Choroid plexus epithelial cell (primary cell): Measurements from ENCODE around the gene SPPL3.
"Not testable (repeated sequence)": the region's sequence is repeated elsewhere in the genome, so short reads cannot be mapped to it uniquely, and the experiment has no call there.

ENCODE experiments used
- DNase-seq: peaks from one replicate; pipeline ENCODE4 v3.0.0-alpha.2; 2010; ENCODE audit warnings: low read depth
- H3K4me3 ChIP-seq: 2 replicates; pipeline ENCODE4 v1.5.1; 2011; ENCODE audit warnings: low read depth, mild to moderate bottlenecking, control low read depth, low read length, moderate library complexity
- TF ChIP-seq, protein P1 (sequence below): conservative IDR thresholded peaks from 2 replicates; pipeline ENCODE4 v1.5.1; 2011; ENCODE audit warnings: low read depth, mild to moderate bottlenecking, control low read depth, inconsistent platforms, low read length, moderate library complexity

Gene SPPL3, protein sequence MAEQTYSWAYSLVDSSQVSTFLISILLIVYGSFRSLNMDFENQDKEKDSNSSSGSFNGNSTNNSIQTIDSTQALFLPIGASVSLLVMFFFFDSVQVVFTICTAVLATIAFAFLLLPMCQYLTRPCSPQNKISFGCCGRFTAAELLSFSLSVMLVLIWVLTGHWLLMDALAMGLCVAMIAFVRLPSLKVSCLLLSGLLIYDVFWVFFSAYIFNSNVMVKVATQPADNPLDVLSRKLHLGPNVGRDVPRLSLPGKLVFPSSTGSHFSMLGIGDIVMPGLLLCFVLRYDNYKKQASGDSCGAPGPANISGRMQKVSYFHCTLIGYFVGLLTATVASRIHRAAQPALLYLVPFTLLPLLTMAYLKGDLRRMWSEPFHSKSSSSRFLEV

DNA sequence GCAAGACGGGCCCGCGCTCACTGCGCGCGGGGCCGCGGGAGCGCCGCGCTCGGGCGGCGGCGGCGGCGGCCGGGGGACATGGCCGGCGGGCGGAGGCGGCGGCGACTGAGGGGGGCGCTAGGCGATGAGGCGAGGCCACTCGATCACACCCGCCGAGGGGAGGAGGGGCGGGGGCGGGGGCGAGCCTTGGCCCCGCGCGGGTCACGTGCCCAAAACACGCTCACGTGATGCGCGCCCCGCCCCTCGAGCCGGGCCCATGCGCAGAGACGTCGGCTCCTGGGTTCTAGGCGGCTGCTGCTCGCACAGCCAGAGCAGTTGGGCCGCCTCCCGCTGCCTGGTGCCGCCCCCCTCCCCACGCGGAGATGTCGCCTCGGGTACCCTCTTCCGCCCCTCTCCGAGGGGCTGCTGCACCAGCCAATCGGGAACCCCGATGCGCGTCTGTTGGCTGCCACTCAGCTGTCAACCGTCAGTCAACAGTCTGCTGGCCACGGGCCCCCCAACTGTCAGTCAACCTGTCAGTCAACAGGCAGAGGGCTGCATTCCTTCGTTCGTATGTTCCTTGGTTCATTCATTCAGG is at the start of gene SPPL3:
Gene SPPL3, minus strand, starts transcription at position 162 of the 577 bp plus-strand sequence. CDS start 491 bp downstream, outside the sequence.
- DNase-seq = peak; percentile 83
- H3K4me3 ChIP-seq = peak within 1 kb of the TSS; percentile 79
- TF ChIP-seq, protein P1, sequence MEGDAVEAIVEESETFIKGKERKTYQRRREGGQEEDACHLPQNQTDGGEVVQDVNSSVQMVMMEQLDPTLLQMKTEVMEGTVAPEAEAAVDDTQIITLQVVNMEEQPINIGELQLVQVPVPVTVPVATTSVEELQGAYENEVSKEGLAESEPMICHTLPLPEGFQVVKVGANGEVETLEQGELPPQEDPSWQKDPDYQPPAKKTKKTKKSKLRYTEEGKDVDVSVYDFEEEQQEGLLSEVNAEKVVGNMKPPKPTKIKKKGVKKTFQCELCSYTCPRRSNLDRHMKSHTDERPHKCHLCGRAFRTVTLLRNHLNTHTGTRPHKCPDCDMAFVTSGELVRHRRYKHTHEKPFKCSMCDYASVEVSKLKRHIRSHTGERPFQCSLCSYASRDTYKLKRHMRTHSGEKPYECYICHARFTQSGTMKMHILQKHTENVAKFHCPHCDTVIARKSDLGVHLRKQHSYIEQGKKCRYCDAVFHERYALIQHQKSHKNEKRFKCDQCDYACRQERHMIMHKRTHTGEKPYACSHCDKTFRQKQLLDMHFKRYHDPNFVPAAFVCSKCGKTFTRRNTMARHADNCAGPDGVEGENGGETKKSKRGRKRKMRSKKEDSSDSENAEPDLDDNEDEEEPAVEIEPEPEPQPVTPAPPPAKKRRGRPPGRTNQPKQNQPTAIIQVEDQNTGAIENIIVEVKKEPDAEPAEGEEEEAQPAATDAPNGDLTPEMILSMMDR = no peak

DNA sequence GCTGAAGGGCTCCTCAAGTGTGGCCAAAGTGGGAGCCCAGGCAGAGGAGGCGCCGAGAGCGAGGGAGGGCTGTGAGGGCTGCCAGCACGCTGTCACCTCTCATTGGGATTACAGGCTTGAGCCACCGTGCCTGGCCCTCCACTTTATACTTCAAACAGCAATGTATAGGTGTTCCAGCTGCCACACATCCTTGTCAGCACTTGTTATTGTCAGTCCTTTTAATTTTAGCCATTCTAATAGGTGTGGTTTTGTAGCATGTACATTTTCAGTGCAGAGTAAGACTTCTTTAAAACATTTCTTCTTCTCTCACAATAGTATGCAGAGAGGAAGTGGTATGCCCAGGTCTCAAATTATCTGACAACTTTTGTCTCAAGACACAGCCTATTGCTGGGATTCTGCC is 46.6 kb upstream of the SPPL3 start:
- TF ChIP-seq, protein P1 = no peak
- no peak overlapping the region for H3K4me3 ChIP-seq
- DNase-seq = no peak

DNA sequence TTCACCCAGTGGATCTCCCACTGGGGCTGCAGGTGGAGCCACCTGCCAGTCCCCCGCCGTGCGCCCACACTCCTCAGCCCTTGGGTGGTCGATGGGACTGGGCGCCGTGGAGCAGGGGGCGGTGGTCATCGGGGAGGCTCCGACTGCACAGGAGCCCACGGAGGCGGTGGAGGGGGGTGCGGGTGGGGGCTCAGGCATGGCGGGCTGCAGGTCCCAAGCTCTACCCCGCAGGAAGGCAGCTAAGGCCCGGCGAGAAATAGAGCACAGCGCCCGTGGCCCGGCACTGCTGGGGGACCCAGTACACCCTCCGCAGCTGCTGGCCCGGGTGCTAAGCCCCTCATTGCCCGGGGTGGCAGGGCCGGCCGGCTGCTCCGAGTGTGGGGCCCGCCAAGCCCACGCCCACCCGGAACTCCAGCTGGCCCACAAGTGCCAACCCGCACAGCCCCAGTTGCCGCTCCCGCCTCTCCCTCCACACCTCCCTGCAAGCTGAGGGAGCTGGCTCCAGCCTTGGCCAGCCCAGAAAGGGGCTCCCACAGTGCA is 46.2 kb upstream of the SPPL3 start:
- DNase-seq, H3K4me3 ChIP-seq: not testable (repeated sequence)

DNA sequence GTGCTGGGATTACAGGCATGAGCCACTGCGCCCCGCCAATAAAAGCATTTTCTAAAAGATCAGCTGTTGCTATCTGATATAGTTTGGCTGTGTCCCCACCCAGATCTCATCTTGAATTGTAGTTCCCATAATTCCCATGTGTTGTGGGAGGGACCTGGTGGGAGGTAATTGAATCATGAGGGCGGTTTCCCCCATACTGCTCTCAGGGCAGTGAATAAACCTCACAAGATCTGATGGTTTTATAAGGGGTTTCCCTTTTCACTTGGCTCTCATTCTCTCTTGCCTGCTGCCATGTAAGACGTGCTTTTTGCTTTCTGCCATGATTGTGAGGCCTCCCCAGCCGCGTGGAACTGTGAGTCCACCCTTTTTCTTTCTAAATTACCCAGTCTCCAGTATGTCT is 41.4 kb upstream of the SPPL3 start:
- DNase-seq, H3K4me3 ChIP-seq: not testable (repeated sequence)

DNA sequence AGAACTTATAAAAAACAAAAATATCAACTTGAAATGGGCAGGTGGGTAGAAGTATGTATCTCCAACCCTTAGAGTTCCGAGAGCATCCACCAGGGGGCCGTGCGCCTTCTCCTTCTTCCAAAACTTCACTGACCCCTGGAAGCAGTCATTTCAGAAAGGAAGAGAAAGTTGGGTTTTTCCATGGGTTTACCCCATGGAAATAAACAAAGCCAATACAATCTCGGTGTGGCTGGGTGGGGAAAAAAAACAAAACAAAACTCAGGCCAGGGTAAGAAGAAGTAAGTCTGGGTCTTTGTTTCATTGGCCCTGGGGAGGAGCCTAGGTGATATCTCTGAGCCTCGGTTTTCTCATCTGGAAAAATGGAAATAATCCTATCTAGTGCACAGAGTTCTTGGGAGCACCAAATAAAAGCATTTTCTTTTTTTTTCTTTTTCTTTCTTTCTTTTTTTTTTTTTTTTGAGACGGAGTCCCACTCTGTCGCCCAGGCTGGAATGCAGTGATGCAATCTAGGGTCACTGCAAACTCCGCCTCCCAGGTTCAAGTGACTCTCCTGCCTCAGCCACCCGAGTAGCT is 40.6 kb upstream of the SPPL3 start:
- no peak overlapping the region for H3K4me3 ChIP-seq
- TF ChIP-seq, protein P1 = peak; percentile 87
- peak; percentile 58 for DNase-seq

DNA sequence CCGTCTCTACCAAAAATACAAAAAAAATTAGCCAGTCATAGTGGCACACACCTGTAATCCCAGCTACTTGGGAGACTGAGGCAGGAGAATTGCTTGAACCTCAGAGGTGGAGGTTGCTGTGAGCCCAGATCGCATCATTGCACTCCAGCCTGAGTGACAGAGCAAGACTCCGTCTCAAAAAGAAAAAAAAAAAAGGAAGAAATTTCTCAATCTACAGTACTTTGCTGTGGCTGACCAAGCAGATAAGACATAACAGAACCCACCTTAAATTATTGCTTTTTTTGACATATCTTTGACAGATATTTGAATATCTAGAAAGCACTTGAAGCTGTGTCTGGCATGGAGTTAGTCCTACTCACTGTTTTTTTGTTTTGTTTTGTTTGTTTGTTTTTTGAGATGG is 39.3 kb upstream of the SPPL3 start:
- DNase-seq = no peak
- TF ChIP-seq, protein P1 = no peak
- no peak overlapping the region for H3K4me3 ChIP-seq

DNA sequence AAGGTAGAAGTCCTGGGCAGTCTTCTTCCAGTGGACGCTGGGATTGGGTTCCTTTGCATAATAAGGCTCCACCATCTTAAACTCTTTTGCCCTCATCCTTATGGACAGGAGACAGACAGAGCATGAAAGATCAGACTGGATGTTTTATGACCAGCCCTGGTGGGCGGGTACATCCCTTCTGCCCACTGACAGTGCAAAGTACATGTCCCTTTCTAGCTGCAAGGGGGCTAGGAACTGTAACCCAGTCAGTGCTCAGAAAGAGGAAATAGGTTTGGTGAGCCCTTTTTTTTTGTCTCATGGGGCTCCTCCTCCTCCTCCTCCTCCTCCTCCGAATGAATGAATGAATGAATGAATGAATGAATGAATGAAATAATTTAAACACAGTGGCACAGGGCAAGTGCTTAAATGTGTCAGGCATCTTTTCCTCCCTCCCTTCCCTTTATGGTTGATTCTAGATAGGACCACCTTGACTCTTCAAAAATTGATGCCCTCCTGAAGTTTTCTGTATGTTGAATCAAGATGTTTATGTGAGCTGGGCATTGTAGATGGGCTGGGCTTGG is 37.8 kb upstream of the SPPL3 start:
- H3K4me3 ChIP-seq = no peak overlapping the region
- TF ChIP-seq, protein P1 = no peak
- DNase-seq = no peak
